ENCODE data around the gene KRTAP2-4.
"Not testable (repeated sequence)": the region's sequence is repeated elsewhere in the genome, so short reads cannot be mapped to it uniquely, and the experiment has no call there.

The KRTAP2-4 gene

DNA sequence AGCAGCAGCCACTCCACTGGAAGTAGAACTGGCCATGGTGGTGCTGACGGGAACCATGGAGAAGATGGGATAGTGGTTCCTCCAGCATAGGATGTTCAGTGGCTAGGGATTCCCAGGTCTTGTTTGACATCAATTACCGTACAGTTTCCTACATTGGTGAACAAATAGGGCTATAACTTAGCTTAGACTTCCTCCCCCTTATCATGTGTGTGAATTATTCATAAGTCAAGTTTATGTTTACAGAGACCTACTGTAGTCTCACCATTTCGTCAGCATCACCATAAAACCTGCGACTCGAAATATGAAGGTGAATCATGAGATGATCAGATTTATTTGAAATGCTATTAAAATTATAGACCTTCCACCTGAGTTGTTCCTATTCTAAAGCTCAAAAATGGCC lies 6.9 kb downstream of the KRTAP2-4 start:
- no peak overlapping the region for H3K4me3 ChIP-seq (replicated peaks; ENCODE audit: low read depth, low read length)
- no peak for DNase-seq (ENCODE audit: extremely low read depth, insufficient read length)
- no peaks in the 10 kb centered on the region; the same call in 1 of the 2 replicates for H3K27me3 ChIP-seq (replicated peaks; ENCODE audit: control insufficient read depth, insufficient read depth, low read length)
- H3K36me3 ChIP-seq (ENCODE audit: control insufficient read depth, insufficient read depth, low read length) = no peaks in the 10 kb centered on the region
- TF ChIP-seq, protein P1, sequence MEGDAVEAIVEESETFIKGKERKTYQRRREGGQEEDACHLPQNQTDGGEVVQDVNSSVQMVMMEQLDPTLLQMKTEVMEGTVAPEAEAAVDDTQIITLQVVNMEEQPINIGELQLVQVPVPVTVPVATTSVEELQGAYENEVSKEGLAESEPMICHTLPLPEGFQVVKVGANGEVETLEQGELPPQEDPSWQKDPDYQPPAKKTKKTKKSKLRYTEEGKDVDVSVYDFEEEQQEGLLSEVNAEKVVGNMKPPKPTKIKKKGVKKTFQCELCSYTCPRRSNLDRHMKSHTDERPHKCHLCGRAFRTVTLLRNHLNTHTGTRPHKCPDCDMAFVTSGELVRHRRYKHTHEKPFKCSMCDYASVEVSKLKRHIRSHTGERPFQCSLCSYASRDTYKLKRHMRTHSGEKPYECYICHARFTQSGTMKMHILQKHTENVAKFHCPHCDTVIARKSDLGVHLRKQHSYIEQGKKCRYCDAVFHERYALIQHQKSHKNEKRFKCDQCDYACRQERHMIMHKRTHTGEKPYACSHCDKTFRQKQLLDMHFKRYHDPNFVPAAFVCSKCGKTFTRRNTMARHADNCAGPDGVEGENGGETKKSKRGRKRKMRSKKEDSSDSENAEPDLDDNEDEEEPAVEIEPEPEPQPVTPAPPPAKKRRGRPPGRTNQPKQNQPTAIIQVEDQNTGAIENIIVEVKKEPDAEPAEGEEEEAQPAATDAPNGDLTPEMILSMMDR (IDR thresholded peaks at IDR 0.05; ENCODE audit: insufficient read depth, low read length, poor library complexity, severe bottlenecking) = no peak

DNA sequence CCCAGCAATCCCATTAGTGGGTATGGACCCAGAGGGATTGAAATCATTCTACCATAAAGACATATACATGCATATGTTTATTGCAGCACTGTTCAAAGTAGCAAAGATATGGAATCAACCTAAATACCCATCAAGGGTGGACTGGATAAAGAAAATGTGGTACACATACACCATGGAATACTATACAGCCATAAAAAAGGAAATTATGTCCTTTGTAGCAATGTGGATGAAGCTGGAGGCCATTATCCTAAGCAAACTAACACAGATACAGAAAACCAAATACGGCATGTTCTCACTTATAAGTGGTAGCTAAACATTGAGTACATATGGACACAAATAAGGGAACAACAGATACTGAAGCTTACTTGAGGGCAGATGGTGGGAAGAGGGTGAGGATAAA lies 8.1 kb downstream of the KRTAP2-4 start:
- no peak for DNase-seq (ENCODE audit: extremely low read depth, insufficient read length)
- H3K36me3 ChIP-seq (ENCODE audit: control insufficient read depth, insufficient read depth, low read length) = no peaks in the 10 kb centered on the region
- no peak overlapping the region for H3K4me3 ChIP-seq (replicated peaks; ENCODE audit: low read depth, low read length)
- no peaks in the 10 kb centered on the region; the same call in 1 of the 2 replicates for H3K27me3 ChIP-seq (replicated peaks; ENCODE audit: control insufficient read depth, insufficient read depth, low read length)
- TF ChIP-seq, protein P1 (IDR thresholded peaks at IDR 0.05; ENCODE audit: insufficient read depth, low read length, poor library complexity, severe bottlenecking) = no peak

DNA sequence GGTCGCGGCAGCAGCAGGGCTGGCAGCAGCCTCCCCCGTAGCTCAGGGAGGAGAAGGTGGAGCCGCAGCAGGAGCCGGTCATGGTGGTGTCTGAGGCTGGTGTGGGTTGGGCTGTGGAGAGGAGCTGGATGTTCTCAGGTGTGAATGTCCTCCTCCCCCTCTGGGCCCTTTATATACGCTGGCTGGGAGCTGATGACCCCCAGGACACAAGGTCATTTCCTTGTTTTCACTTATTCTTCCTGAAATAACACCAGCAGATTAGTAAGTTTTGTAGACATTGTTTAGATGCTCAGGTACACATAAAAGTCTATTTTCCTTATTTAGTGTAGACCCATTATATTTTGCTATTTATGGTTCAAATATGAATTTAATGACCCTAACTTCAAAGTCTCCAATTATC lies 10.5 kb downstream of the KRTAP2-4 start, which contains the start of gene KRTAP2-2:
TSS of gene KRTAP2-2 (minus strand) at position 101 of the 400 bp plus-strand sequence. CDS start at position 82, 19 bp downstream.
- H3K4me3 ChIP-seq (replicated peaks; ENCODE audit: low read depth, low read length); H3K36me3 ChIP-seq (ENCODE audit: control insufficient read depth, insufficient read depth, low read length); H3K27me3 ChIP-seq (replicated peaks; ENCODE audit: control insufficient read depth, insufficient read depth, low read length); DNase-seq (ENCODE audit: extremely low read depth, insufficient read length): not testable (repeated sequence)

DNA sequence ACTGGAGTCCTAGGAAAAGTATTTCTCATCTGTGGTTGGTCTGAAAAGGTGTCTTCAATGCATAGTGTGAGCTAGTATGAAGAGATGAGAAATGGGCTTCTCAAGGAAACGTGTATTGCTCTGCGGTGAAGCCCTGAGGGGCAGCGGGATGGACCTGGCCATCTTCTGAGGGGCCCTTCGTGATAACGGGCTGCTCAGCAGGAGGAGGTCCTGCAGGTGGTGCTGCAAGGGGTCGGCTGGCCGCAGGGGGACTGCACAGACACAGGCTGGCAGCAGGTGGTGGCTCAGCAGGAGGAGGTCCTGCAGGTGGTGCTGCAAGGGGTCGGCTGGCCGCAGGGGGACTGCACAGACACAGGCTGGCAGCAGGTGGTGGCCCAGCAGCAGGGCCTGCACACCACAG lies 11.1 kb downstream of the KRTAP2-4 start:
- not testable (repeated sequence) for H3K4me3 ChIP-seq (replicated peaks; ENCODE audit: low read depth, low read length); H3K27me3 ChIP-seq (replicated peaks; ENCODE audit: control insufficient read depth, insufficient read depth, low read length); DNase-seq (ENCODE audit: extremely low read depth, insufficient read length); H3K36me3 ChIP-seq (ENCODE audit: control insufficient read depth, insufficient read depth, low read length)

DNA sequence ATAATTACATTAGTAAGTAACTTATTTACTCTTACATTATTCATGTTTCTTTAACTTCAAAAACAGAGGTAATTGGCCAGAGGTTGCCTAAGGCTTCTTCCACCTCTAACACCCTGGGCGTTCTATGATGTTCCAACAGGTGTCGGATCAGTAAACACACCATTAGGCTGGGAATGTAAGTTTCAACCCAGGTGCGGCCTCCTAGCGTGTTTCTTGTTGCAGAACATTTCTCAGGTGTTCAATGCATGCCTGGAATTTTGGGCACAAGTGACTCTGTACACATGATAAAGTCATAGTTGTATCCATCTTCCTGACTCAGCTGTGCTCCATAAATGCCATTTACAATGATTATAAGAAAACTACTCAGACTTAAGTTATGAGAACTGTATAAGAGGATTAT lies 11.7 kb downstream of the KRTAP2-4 start:
- H3K27me3 ChIP-seq (replicated peaks; ENCODE audit: control insufficient read depth, insufficient read depth, low read length) = no peaks in the 10 kb centered on the region
- TF ChIP-seq, protein P1 (IDR thresholded peaks at IDR 0.05; ENCODE audit: insufficient read depth, low read length, poor library complexity, severe bottlenecking) = no peak
- no peak overlapping the region for H3K4me3 ChIP-seq (replicated peaks; ENCODE audit: low read depth, low read length)
- no peak for DNase-seq (ENCODE audit: extremely low read depth, insufficient read length)
- H3K36me3 ChIP-seq (ENCODE audit: control insufficient read depth, insufficient read depth, low read length) = no peaks in the 10 kb centered on the region

DNA sequence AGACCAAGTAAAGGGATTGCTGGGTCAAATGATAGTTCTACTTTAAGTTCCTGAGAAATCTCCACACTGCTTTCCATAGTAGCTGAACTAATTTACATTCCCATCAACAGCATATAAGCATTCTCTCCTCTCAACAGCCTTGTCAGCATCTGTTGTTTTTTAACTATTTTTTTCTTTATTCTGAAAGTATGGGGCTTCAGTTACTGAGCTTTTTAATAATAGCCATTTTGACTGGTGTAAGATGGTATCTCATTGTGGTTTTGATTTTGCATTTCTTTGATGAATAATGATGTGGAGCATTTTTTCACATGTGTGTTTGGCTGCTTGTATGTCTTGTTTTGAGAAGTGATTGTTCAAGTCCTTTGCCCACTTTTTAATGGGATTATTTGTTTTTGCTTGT lies 13.1 kb downstream of the KRTAP2-4 start:
- no peak overlapping the region for H3K4me3 ChIP-seq (replicated peaks; ENCODE audit: low read depth, low read length)
- H3K36me3 ChIP-seq (ENCODE audit: control insufficient read depth, insufficient read depth, low read length) = no peaks in the 10 kb centered on the region
- TF ChIP-seq, protein P1 (IDR thresholded peaks at IDR 0.05; ENCODE audit: insufficient read depth, low read length, poor library complexity, severe bottlenecking) = no peak
- no peak for DNase-seq (ENCODE audit: extremely low read depth, insufficient read length)
- no peaks in the 10 kb centered on the region for H3K27me3 ChIP-seq (replicated peaks; ENCODE audit: control insufficient read depth, insufficient read depth, low read length)

DNA sequence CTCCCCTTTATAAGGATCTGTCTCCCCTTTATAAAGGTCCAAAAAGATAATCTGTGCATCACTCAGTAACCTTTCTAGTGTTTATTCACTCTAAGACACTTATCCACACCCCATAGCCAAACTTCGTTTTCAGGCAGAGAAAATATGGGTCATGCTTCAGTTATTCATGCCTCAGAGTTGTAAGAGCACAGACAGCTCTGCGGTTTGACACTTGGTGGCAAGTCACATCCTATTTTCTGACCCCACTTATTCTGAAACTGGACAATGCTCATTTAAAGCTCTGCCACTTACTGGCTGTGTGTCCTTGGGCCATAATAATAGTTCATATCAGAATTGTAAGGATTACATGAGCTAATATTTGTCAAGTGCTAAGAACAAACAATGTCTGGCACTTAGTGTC lies 16.6 kb downstream of the KRTAP2-4 start:
- TF ChIP-seq, protein P1 (IDR thresholded peaks at IDR 0.05; ENCODE audit: insufficient read depth, low read length, poor library complexity, severe bottlenecking) = no peak
- no peak for DNase-seq (ENCODE audit: extremely low read depth, insufficient read length)

More for the DNA sequence above, 16.6 kb downstream of the KRTAP2-4 start:
- no peaks in the 10 kb centered on the region for H3K27me3 ChIP-seq (replicated peaks; ENCODE audit: control insufficient read depth, insufficient read depth, low read length)
- H3K4me3 ChIP-seq (replicated peaks; ENCODE audit: low read depth, low read length) = no peak overlapping the region
- no peaks in the 10 kb centered on the region for H3K36me3 ChIP-seq (ENCODE audit: control insufficient read depth, insufficient read depth, low read length)

Measured in GM06990 (cell line).